ENCODE data around the gene C21orf91.

- TF ChIP-seq CTCF (IDR thresholded peaks at IDR 0.05) (no peak), POLR2AphosphoS5 (IDR thresholded peaks at IDR 0.05) (no peak), POLR2A (IDR thresholded peaks at IDR 0.05; ENCODE audit: low read depth) (no peak)
Observed at GRCh38 chr21:17789069-17789468, 30.1 kb downstream of the C21orf91 start.
